Measurements from ENCODE around the gene JHY. TPM values are rescaled to one million over a fixed set of nuclear protein-coding genes. Genes with fewer than 3 reads are reported as not detected.

Gene JHY
- total and polyA plus RNA-seq, 2 of the 8 experiments (the other 6 are each of a cell fraction or from before 2014, with no cell fraction given) = 0.29 to 0.91 TPM

- TF ChIP-seq CHD7 (IDR thresholded peaks at IDR 0.05; ENCODE audit: insufficient replicate concordance, low read length) = no peak
- TF ChIP-seq TAF7 (optimal IDR thresholded peaks at IDR 0.05; ENCODE audit: borderline replicate concordance, low read depth, low read length) = no peak
- TF ChIP-seq EZH2 (IDR thresholded peaks at IDR 0.05; ENCODE audit: low read depth, low read length, severe bottlenecking) = peak; percentile 37
- TF ChIP-seq TBP (IDR thresholded peaks at IDR 0.05; ENCODE audit: low read depth, low read length) = no peak
- TF ChIP-seq RBBP5 (IDR thresholded peaks at IDR 0.05; ENCODE audit: borderline replicate concordance, low read depth, low read length) = peak; percentile 27; the same call in 1 of the 2 replicates
- TF ChIP-seq POU5F1 (IDR thresholded peaks at IDR 0.05; ENCODE audit: low read depth, low read length) = no peak
- TF ChIP-seq ASH2L (IDR thresholded peaks at IDR 0.05; ENCODE audit: low read length) = peak; percentile 0
- peak; percentile 9 for TF ChIP-seq KDM4A (IDR thresholded peaks at IDR 0.05; ENCODE audit: low read depth, low read length, severe bottlenecking)
These were observed at the start of gene JHY (continued) for GRCh38 chr11:122882189-122882856.

All from H1 (cell line).